ENCODE results near the gene IFNA16.
"Not testable (repeated sequence)": the region's sequence is repeated elsewhere in the genome, so short reads cannot be mapped to it uniquely, and the experiment has no call there.

Gene IFNA16

DNA sequence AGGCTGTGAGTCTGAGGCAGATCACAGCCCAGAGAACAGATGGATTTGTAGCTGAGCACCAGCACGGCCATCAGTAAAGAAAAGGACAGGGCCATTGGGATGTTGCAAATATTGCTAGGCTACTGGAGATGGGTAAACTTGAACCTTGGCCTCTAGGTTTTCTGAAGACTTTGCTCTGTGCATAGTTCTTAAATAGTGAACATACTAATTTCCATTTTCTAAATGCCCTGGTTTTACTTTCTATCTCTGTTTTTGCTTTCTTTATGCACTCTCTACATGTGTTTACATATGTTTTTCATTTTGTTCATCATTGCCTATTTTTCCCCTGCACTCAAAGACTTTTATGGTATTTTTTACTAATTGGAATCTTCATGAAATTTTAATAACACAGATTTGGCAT is at the start of gene IFNA16:
IFNA16 (minus strand) TSS at position 101 of the 400 bp plus-strand sequence; CDS start at position 95, 6 bp downstream.
- not testable (repeated sequence) for DNase-seq (ENCODE audit: low spot score)

DNA sequence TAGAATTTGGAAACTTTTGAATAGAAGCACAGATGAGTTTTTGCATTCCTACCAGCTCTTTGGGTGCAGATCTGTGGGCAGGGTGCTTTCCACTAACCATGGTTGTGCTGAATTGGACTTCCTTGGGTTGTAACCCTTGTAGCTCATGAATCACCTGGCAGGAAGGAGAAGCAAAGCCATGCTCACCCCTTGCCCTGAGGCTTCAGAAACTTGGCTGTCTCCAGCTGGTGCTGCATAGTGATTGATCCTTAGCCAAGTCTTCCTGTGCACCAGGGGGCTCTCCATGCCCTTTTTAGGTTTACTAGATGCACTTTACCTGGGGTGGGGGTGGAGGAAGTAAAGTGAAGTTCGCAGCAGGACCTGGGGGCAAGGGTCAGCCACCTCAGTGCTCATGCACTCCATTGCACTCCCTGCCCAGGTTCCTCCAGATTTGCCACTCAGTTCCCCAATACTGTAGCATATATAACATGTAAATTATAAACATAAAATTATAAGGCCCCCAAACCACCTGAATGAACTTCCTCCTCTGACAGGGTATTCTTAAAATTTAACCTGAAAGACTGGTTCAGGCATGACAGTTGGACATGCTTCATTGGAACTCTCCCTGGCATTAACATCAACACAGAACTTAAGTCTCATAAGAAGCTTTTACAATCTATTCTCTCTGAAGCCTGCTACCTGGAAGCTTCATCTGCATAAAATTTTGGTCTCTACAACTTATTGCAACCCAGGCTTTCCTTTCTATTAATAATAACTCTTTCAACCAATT is 48.5 kb upstream of the IFNA16 start:
- no peak for DNase-seq (ENCODE audit: low spot score)

DNA sequence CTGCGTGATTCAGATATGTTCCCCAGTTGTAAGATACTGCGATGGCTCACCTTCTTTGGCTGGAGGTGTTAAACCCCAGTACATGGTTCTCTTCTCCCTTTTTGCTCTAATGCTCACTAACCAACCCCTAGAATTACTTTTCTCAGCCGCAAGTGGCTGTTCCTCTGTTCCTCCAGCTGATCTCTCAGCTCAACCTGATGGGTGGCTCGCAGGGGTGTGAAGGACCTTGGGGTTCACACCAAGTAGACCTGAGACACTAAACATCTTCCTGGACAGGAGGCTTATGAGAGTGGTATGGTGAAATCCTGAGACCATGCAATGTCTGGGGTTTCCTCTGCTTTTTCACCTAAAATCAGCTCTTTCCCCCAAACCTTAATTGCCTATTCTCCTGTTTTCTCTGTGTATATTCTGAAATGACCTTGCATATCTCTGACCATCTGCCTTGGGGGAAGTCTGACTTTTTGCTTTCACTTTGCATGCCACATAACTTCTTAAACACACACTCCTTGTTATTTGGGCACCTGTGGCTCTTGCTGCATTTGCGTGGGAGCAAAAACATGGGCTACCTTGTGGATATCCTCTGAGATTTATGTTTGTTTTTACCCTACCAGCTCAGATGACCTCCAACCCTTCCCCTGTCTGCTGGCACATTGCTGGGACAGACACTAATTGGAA is 38.6 kb upstream of the IFNA16 start:
- DNase-seq (ENCODE audit: low spot score): no peak

GRCh38 chr9:21252721-21253547 is 35.8 kb upstream of the IFNA16 start:
- peak; percentile 65 for DNase-seq (ENCODE audit: low spot score)

DNA sequence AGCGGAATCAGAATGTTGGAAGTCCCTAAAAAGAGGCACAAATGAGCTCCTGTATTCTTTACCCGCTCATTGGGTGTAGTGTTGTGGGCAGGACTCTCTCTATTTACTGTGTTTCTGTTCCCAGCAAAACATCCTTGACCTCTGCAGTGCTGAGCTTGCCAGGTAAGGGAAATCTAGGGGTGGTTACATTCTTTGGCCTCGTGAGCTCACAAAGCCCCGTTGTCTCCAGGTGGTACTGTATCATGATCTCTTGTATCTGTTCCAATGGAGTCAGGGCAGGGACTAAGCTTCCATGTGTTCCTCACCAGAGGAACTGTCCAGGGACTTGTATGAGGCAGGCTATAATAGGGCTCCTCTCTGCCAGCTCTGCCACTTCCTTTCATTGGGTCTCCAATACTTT is 34.5 kb upstream of the IFNA16 start:
- DNase-seq (ENCODE audit: low spot score): no peak

- DNase-seq (ENCODE audit: low spot score): no peak
Observed at GRCh38 chr9:21251190-21251589, 34.1 kb upstream of the IFNA16 start.

GRCh38 chr9:21244836-21245235 is 27.7 kb upstream of the IFNA16 start:
- DNase-seq (ENCODE audit: low spot score): no peak

DNA sequence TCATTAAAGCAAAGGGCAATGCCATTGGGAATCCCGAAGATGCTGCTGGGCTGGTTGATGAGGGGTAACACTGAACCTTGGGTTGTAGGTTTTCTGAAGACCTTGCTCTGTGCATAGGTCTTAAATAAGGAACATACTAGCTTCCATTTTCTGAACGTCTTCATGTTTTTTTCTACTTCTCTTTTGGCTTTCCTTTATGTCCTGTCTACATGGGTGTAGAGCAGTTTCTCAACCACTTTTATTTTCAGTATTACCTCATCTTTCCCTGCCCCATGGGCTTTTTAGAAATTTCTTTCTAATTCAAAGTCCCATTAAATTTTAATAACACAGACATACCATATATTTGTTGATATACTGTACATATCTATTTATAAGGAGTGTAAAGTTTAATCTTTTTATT is 22.8 kb upstream of the IFNA16 start, which contains the start of gene IFNA14:
IFNA14 (minus strand) TSS at position 95 of the 400 bp plus-strand sequence; CDS start at position 25, 70 bp downstream.
- no peak for DNase-seq (ENCODE audit: low spot score)

DNA sequence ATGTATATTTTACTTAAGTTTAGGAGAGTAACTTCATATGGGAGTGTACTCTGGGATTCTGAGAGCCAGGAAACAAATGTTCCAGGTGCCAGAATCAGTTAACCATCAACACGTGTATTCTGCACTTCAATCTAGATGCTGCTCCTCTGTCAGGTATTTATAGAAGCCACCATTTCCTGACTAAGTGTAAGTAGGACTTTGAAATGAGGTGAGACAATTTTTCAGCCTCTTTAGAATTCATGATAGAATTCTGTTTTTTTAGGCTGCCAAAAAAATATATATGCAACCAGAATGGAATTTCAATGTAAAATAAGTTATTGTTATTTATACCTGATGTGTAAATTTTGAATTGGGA is 19.2 kb upstream of the IFNA16 start:
- DNase-seq (ENCODE audit: low spot score): not testable (repeated sequence)

GRCh38 chr9:21235468-21236359 is 18.6 kb upstream of the IFNA16 start:
- peak; percentile 77 for DNase-seq (ENCODE audit: low spot score)

- no peak for DNase-seq (ENCODE audit: low spot score)
Observed at GRCh38 chr9:21234153-21234687, 17.1 kb upstream of the IFNA16 start.

DNA sequence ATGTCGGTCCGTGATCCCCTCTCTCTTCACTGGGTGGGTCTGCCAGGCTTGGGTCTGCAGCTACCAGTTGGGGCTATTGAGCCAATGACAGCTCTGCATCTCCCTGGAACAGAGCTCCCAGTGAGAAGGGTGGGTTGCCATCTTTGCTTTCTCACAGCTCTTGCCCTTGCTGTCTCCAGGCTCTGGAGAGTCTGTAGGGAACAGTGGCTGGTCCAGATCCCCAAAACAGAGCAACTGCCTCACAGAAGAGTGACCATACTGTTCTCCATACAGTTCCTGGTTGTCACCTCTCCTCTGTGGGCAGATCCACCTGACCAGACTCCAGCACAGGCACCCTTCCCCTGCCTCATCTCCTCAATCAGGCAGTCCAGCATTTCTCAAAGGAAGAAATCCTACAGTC is 16.1 kb upstream of the IFNA16 start:
- no peak for DNase-seq (ENCODE audit: low spot score)

DNA sequence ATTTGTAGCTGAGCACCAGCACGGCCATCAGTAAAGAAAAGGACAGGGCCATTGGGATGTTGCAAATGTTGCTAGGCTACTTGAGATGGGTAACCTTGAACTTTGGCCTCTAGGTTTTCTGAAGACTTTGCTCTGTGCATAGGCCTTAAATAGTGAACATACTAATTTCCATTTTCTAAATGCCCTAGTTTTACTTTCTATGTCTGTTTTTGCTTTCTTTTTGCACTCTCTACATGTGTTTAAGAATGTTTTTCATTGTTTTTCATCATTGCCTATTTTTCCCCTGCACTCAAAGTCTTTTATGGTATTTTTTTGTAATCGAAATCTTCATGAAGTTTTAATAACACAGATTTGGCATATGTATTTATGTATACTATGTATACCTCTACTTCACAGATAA is 11.0 kb upstream of the IFNA16 start, which contains the start of gene IFNA17:
IFNA17 (minus strand) TSS at position 101 of the 400 bp plus-strand sequence; CDS start at position 52, 49 bp downstream.
- no peak for DNase-seq (ENCODE audit: low spot score)

DNA sequence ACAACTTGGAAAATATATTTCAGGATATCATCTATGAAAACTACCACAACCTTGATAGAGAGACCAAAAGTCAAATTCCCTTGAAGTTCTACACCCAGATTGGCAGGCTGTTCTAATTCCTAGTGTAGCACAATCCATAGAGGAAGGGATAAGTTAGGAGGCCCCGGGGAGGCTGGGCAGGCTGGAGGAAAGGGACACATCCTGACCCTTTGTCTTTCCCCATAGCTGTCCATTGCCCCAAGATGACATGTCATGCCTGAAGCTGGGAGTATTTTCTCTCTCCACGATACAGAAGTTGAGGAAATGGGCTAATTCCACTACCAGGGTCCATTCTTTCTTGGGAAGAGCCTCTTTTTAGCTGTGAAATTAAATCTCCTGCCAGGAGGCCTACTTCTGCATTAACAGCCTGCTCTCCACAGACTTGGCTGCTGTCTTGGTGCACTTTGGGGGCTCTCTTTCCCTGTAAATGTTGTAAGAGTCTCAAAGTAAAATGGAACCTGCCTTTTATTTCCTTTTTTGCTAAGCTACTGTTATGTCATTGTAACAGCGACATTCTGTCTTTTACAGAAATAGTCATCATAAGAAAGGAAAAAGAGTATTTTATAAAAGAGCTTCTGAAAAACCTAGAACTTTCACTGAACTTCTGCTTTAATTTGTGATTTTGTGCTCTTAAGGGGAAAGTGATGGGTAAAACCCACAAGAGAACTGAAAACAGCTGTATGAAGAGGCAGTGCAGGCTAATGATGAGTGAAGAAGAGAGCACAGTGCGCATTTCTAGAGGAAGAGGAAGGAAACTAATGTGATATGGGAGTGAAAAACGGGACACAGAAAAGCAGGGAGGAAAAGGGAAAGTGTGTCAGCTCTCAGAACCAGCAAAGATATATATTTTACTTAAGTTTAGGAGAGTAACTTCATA is 3.4 kb downstream of the IFNA16 start:
- peak; percentile 2 for DNase-seq (ENCODE audit: low spot score)

- DNase-seq (ENCODE audit: low spot score): not testable (repeated sequence)
Observed at GRCh38 chr9:21212160-21212559, 5.0 kb downstream of the IFNA16 start.

DNA sequence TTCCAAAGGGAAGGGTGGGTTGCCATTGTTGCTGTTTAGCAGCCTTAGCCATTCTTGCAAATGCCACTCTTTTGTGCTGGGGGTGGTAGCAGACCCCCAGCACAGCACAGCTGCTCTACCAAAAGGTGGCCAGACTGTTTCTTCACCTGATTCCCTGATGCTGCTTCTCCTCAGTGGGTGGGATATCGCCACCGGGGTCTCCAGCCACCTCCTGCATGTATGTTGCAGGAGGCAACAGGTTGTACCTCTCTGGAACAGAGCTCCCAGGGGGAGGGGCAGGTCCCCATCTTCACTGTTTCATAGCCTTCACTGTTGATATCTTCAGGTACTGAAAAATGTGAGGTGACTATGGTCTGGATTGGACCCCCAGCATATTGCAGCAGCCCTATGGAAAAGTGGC is 6.3 kb downstream of the IFNA16 start:
- DNase-seq (ENCODE audit: low spot score): not testable (repeated sequence)

- DNase-seq (ENCODE audit: low spot score): no peak
Observed at GRCh38 chr9:21210311-21210710, 6.8 kb downstream of the IFNA16 start.

GRCh38 chr9:21207043-21207442 is 10.1 kb downstream of the IFNA16 start, which contains the start of gene IFNA10:
Gene IFNA10, minus strand, starts transcription at chr9:21207143. Its CDS starts 46 bp downstream, at chr9:21207097.
- DNase-seq (ENCODE audit: low spot score): not testable (repeated sequence)

DNA sequence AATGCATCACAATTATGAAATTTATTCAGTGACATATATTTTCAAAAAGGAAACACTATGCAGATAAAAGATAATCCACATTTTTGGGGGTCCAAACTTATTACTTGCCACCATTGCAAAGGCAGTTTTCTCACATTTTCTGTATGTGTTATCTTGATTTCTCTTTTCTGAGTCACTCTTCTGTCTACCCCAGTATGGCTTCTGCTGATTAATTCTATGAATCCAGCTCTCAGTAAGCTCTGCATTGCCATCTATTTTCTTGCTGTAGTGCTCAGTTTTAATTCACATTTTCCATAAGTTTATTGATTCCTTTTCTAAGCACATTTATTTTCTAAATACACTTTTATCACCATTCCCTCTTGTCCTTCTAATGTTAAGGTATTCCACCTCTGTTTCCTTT is 11.9 kb downstream of the IFNA16 start:
- no peak for DNase-seq (ENCODE audit: low spot score)

DNA sequence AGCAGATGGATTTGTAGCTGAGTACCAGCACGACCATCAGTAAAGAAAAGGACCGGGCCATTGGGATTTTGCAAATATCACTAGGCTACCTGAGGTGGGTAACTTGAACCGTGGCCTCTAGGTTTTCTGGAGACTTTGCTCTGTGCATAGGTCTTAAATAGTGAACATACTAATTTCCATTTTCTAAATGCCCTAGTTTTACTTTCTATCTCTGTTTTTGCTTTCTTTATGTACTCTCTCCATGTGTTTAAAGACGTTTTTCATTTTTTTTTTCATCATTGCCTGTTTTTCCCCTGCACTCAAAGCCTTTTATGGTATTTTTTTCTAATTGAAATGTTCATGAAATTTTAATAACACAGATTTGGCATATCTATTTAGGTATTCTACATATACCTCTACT is 15.0 kb downstream of the IFNA16 start, which contains the start of gene IFNA7:
IFNA7 (minus strand) TSS at position 101 of the 400 bp plus-strand sequence; CDS start at position 61, 40 bp downstream.
- not testable (repeated sequence) for DNase-seq (ENCODE audit: low spot score)
